HG03196 (cell line): ENCODE data around the gene LAMB4.
"Not testable (repeated sequence)": the region's sequence is repeated elsewhere in the genome, so short reads cannot be mapped to it uniquely, and the experiment has no call there.

Experiments
- ATAC-seq: cut with Tn5 transposase; IDR thresholded peaks from one replicate; pipeline ENCODE4 v1.9.1; 2021; ENCODE audit not compliant: unreplicated experiment

The LAMB4 gene

GRCh38 chr7:108054537-108054936, 75.6 kb downstream of the LAMB4 start:
- no peak for ATAC-seq

GRCh38 chr7:108053250-108053649, 76.9 kb downstream of the LAMB4 start:
- no peak for ATAC-seq

GRCh38 chr7:108051454-108051853, 78.7 kb downstream of the LAMB4 start:
- no peak for ATAC-seq

- ATAC-seq, result no peak
These were observed 80.2 kb downstream of the LAMB4 start for GRCh38 chr7:108049962-108050361.

- ATAC-seq, result no peak
These were observed 81.7 kb downstream of the LAMB4 start for GRCh38 chr7:108048422-108048821.

GRCh38 chr7:108046952-108047506, 83.1 kb downstream of the LAMB4 start:
- no peak for ATAC-seq

GRCh38 chr7:108045669-108046068, 84.5 kb downstream of the LAMB4 start:
- no peak for ATAC-seq

GRCh38 chr7:108045154-108045553, 85.0 kb downstream of the LAMB4 start:
- ATAC-seq, result no peak

GRCh38 chr7:108044345-108044744, 85.8 kb downstream of the LAMB4 start:
- ATAC-seq, result no peak

GRCh38 chr7:108038986-108039385, 91.2 kb downstream of the LAMB4 start:
- no peak for ATAC-seq

- no peak for ATAC-seq
These were observed 92.4 kb downstream of the LAMB4 start for GRCh38 chr7:108037741-108038140.

GRCh38 chr7:108037140-108037539, 93.0 kb downstream of the LAMB4 start:
- ATAC-seq, result no peak

- ATAC-seq, result no peak
These were observed 95.6 kb downstream of the LAMB4 start for GRCh38 chr7:108034586-108034985.

- no peak for ATAC-seq
These were observed 96.2 kb downstream of the LAMB4 start for GRCh38 chr7:108033776-108034497.

- ATAC-seq, result not testable (repeated sequence)
These were observed 96.9 kb downstream of the LAMB4 start for GRCh38 chr7:108033309-108033708.

- ATAC-seq, result no peak
These were observed 99.6 kb downstream of the LAMB4 start for GRCh38 chr7:108030516-108030915.

GRCh38 chr7:108029034-108029433, 101.1 kb downstream of the LAMB4 start:
- ATAC-seq, result no peak

- ATAC-seq, result no peak
These were observed 102.0 kb downstream of the LAMB4 start for GRCh38 chr7:108028111-108028510.

- ATAC-seq, result no peak
These were observed 102.9 kb downstream of the LAMB4 start for GRCh38 chr7:108027239-108027638.

GRCh38 chr7:108026647-108027046, 103.5 kb downstream of the LAMB4 start:
- ATAC-seq, result no peak

- no peak for ATAC-seq
These were observed 104.0 kb downstream of the LAMB4 start for GRCh38 chr7:108026116-108026515.

GRCh38 chr7:108024538-108024937, 105.6 kb downstream of the LAMB4 start:
- no peak for ATAC-seq

- ATAC-seq, result no peak
These were observed 109.6 kb downstream of the LAMB4 start for GRCh38 chr7:108020585-108020984.
